Measurements from ENCODE around the gene PAK3.

Gene PAK3

DNA sequence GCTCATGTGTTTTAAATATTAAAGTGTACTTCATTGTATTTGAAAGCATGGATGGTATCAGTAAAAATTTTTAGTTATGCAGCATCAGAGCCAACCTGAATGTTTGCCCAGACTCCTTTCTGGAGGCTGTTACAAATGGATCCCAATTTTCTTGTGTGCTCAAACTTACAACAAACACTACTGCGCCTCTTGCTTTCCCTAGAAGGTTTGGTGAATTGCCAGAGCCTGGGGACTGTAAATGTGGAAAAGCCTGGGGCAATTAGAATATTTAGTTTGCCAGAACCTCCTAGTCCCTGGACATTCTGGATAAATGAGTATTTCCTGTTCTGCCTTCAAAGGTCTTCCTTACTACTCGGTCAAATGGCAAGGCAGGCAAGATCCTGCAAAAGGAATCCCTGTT is 169.5 kb downstream of the PAK3 start:
- no peak for DNase-seq

DNA sequence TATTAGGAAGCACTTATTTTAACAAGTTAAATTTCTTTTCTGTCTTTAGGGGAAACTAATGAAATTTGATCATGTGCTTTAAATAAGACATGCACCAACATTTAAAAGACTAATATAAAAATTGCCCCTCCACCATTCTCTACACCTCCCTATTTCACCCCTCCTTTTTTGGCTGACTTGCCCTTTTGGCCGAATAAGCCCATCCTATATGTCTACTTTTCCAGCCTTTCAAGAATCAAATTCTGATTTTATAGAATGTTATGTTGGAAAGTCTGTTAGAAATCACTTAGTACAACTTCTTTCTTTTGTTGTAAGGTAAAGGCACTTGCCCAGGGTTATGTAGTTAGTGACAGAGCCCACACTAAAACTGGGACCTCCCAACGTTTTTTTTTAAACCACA is 172.5 kb downstream of the PAK3 start:
- no peak for DNase-seq

DNA sequence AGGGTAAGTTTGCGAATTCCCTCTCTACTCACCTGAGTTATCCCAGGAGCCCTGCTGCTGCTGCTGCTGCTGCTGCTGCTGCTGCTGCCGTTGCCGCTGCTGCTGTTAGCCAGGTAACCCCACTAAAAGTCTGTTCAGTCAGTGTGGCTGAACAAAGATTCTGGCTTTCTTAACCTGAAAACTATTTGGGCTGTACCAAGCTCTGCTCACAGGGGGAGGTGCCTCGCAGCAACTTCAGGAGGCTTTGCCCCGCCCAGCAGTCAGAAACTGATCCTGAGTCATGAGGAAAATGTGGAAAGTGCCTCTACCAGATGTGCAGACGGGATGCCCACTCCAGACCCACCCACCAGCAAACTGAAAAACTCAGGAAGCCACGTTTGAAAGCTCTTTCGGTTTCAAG is 174.3 kb downstream of the PAK3 start, which contains the start of gene CAPN6:
Gene CAPN6 (minus strand): TSS at position 145 of the 400 bp plus-strand sequence. CDS start 6,547 bp downstream, outside the sequence.
- DNase-seq, result no peak

All from stimulated activated CD4-positive, alpha-beta T cell treated with anti-CD3 and anti-CD28 coated beads, Interleukin-4, amount 100 ng/mL, for 1 hour (primary cell).